GM12891 (cell line): ENCODE results near the gene VPS13D.

ENCODE experiments used
- POLR2A ChIP-seq: IDR thresholded peaks from 2 replicates; pipeline ENCODE4 v1.6.1; 2011; ENCODE audit warnings: low read depth, low read length, control low read depth
- SPI1 ChIP-seq: IDR thresholded peaks from 2 replicates; pipeline ENCODE4 v1.6.1; 2011; ENCODE audit warnings: low read depth, low read length, control low read depth

DNA sequence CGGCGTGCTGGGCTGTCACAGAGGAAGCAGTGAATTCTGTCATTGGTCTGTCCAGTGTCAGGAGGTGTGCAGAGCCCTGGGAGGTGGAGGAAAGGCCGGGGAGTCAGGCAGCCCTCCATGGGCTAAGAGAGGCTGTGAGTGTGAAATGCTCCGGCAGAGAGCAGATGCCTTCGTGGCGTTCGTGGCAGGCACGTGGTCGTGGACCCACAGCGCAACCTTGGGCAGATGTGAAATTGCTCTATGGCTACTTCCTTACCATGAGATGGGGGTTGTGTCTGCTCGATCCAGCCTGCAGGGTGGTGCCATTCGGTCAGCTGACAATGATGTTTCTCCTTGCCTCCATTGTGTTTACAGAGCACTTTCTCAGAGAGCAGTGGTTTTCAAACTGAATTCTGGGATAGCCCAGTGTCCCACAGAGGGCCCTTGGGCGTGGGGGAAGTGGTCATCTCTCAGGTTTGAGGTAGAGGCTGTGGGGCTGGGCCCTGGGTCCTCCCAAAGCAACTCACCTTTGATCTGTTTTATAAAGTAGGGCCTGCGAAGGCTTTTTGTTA is 35.1 kb upstream of the VPS13D start:
- no peak for TF ChIP-seq SPI1
- no peak for TF ChIP-seq POLR2A
